Lung microvascular endothelial cell (primary cell): ENCODE measurements around the gene BABAM2. TPM values are rescaled to one million over a fixed set of nuclear protein-coding genes. Genes with fewer than 3 reads are reported as not detected.

Experiments
- DNase-seq, 2 donors: peaks; one replicate each; pipeline versions ENCODE4 v3.0.0 to v3.0.0-alpha.2; 2010; ENCODE audit warnings: low read depth in 2 of 2
- total RNA-seq: library from RNA; depleted of rRNA; stranded (reverse); fragments of >200 nt; gene quantifications from 2 replicates; pipeline ENCODE4 v1.2.1, GENCODE V29; 2014

The BABAM2 gene
- total RNA-seq, 1 donor from 2014 or later = 14.7 TPM

GRCh38 chr2:28155627-28156026, 265.1 kb downstream of the BABAM2 start:
- peak in 1 of 2 donors; percentile 14 for DNase-seq

- no peak for DNase-seq
Measured at GRCh38 chr2:28158791-28159190, 268.3 kb downstream of the BABAM2 start.

GRCh38 chr2:28160986-28161425, 270.5 kb downstream of the BABAM2 start:
- DNase-seq = no peak

GRCh38 chr2:28161466-28161865, 270.9 kb downstream of the BABAM2 start:
- DNase-seq = no peak

GRCh38 chr2:28162564-28162963, 272.0 kb downstream of the BABAM2 start:
- no peak for DNase-seq

GRCh38 chr2:28163028-28163427, 272.5 kb downstream of the BABAM2 start:
- no peak for DNase-seq

GRCh38 chr2:28163627-28164279, 273.2 kb downstream of the BABAM2 start:
- no peak for DNase-seq

- DNase-seq = peak in 1 of 2 donors; percentile 41
Measured at GRCh38 chr2:28164280-28164801, 273.8 kb downstream of the BABAM2 start.

- DNase-seq = no peak
Measured at GRCh38 chr2:28165087-28165635, 274.6 kb downstream of the BABAM2 start.

- DNase-seq = no peak
Measured at GRCh38 chr2:28166956-28167355, 276.4 kb downstream of the BABAM2 start.

- DNase-seq = peak in 1 of 2 donors; percentile 43
Measured at GRCh38 chr2:28168376-28168775, 277.8 kb downstream of the BABAM2 start.

- no peak for DNase-seq
Measured at GRCh38 chr2:28169492-28169891, 279.0 kb downstream of the BABAM2 start.

GRCh38 chr2:28172114-28172898, 281.8 kb downstream of the BABAM2 start:
- DNase-seq = no peak

- DNase-seq = no peak
Measured at GRCh38 chr2:28173377-28173776, 282.8 kb downstream of the BABAM2 start.

GRCh38 chr2:28174211-28174610, 283.7 kb downstream of the BABAM2 start:
- DNase-seq = no peak

GRCh38 chr2:28175028-28175427, 284.5 kb downstream of the BABAM2 start:
- no peak for DNase-seq

- no peak for DNase-seq
Measured at GRCh38 chr2:28178946-28179345, 288.4 kb downstream of the BABAM2 start.

- DNase-seq = no peak
Measured at GRCh38 chr2:28181801-28182200, 291.3 kb downstream of the BABAM2 start.

GRCh38 chr2:28182348-28182747, 291.8 kb downstream of the BABAM2 start:
- no peak for DNase-seq

GRCh38 chr2:28185153-28185552, 294.6 kb downstream of the BABAM2 start:
- DNase-seq = no peak

- DNase-seq = no peak
Measured at GRCh38 chr2:28185891-28186290, 295.4 kb downstream of the BABAM2 start.

- DNase-seq = no peak
Measured at GRCh38 chr2:28187186-28187585, 296.7 kb downstream of the BABAM2 start.
